Measurements from ENCODE around the gene KRT81.
"Not testable (repeated sequence)": the region's sequence is repeated elsewhere in the genome, so short reads cannot be mapped to it uniquely, and the experiment has no call there.

Gene KRT81

DNA sequence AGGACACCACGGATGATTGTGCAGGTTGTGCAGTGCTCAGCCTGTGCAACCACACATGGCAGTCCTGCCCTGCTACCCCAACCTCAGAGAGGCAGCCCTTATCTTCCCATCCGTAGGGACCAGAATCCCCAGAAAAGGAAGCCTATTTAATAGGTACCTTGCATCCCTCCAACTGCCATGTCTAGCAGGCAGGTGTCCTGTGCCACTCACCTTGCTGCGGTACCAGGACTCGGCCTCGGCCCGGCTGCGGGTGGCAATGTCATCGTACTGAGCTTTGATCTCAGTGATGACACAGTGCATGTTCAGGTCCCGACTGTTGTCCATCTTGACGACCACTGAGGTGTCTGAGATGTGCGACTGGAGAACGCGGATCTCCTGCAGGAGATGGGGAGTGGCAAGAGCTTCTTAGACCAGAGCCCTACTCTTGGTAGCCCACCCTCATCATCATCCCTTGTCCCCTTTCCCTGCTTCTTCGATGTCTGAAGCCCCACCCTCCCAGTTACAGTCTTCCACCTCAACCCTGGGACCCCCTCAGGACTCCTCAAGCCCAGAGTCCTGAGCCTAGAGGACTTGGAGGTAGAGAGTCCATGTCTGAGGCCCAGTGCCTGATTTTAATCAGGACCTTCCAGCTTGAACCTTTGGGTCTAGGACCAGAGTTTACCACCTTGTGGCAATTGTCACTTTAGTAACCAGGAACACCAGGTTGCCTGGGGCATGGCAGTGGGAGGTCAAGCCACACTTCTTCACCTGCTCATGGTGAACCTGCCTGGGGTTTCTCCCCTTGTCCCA is 37.7 kb downstream of the KRT81 start:
- DNase-seq (ENCODE audit: low read depth in 2 of 2): no peak

DNA sequence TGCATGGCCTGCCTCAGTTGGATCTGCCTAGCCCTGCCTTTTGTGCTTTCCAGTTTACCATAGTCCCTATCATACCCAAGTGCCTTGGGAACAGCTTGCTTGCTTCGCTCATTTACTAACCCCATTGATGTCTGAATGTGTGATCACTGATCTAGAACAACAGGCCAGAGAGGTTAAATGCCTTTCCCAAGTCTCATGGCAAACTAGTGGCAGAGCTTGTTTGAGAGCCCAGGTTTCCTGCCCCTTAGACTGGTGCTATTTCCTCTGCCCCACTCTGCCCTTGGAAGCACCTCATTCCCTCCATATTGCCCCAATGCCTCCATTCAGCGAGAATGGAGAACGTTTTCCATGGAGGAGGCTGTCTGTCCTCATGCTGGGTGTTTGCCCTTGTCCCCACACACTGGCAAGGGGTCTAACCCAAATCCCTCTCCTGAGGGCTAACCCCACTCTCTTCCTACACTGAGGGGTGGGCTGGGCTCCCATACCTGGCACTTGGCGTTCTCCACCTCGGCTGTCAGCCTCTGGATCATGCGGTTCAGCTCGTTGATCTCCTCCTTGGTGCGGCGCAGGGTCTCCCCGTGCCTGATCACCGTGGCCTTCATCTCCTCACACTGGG is 38.5 kb downstream of the KRT81 start:
- no peak for DNase-seq (ENCODE audit: low read depth in 2 of 2)

DNA sequence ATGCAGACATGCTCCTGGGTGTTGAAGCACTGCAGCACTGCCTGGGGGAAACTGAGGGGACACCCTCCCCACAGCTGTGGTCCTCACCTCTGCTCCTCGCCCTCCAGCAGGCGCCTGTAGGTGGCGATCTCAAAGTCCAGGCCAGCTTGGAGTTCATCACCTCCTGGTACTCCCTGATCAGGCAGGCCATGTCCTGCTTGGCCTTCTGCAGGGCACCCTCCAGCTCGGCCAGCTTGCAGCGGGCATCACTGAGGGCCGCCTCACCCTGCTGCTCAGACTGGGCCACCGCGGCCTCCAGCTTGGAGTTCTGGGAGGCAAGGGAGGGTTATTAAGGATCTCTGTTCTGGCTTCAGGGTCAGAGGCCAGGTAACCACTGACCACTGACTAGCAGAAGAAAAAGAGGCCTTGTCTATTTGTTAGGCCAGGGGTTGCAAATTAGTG is 39.1 kb downstream of the KRT81 start:
- DNase-seq (ENCODE audit: low read depth in 2 of 2): not testable (repeated sequence)

DNA sequence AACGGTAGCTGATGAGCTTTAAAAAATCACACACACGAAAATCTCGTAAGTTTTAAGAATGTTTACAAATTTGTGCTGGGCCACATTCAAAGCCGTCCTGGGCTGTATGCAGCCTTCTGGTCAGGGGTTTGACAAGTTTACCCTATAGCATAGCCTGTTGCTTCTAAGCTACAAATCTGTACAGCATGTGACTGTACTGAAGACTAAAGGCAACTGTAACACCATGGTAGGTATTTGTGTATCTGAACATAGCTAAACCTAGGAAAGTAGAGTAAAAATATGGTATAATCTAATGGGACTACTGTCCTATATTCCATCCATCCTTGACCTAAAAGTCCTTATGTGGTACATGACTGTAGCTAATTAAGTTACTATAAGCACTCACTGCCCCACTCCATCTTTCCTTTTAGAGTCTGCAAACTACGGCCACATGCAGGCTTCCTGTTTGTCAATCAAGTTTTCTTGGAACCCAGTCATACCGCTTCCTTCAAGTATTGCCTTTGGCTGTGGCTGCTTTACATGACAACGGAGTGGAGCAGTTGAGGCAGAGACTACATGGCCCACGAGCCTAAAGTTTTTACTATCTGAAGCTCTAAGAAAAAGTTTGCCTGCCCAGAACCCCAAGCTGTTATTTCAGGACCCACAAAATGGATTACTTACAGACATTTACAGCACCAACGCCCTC is 39.8 kb downstream of the KRT81 start:
- no peak for DNase-seq (ENCODE audit: low read depth in 2 of 2)

DNA sequence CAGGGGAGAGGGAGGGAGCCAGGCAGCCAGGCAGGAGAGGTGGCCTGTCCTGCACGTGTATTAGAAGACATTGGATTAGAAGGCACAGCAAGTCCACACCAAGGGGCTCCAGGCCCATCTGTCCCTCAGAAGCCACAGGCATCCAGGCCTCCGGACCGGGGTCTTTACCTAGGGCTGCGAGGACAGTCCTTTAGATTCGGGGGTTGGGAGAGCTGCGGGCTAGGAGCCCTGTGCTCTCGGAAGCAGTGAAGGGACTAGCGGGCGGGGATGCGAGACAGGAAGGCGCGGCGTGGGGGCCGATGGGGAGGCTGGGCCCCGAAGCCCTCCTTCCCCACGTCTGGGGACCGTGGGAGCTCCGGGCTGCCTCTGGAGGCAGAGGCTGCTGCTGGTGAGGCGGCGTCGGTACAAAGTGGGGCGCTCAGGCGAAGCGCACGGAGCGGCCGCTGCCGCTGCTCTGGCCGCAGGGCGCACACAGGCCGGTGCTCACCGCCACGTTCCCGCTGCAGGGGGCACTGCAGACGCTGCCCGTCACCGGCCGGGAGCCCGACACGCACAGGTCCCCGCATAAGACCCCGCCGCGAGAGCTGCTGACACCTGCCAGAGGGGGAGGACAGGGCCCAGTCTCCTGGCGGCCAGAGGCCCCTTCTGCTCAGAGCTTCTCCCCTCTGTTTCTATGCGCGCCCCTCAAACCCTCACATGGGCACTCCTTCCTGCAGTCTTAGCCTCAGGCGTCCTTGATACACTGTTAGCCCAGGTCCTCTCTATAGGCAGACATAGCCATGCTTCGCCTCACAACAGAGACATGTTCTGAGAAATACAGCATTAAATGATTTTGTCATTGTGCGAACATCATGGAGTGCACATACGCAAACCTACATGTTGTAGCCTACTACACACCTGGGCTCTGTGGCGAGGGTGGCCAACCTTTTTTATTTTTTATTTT is 41.0 kb downstream of the KRT81 start:
- DNase-seq (ENCODE audit: low read depth in 2 of 2): no peak

DNA sequence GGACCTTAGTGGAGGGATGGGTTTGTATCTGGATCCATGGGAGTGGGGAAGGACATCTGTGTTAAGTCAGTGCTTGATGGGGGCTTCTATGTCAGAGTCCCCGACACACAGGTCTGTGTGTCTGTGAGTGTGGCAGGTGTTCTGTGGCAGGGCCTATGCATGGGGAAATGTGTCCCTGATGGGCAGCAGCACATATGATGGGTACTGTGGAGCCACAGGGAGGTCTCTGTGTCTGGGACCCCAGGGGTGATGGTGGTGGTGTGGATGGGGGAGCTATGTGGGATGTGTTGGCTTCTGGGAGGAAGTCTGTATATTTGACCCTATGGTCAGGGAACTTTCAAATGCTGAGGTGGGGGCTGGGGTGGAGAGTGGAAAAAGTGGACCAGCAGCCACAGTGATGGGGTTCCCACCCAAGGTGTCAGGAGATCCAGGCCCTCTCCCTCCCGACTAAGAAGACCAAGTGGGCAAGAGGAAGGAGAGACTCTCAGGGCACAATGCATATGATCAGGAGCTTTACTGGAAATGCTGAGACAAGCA is 41.8 kb downstream of the KRT81 start:
- DNase-seq (ENCODE audit: low read depth in 2 of 2): no peak

DNA sequence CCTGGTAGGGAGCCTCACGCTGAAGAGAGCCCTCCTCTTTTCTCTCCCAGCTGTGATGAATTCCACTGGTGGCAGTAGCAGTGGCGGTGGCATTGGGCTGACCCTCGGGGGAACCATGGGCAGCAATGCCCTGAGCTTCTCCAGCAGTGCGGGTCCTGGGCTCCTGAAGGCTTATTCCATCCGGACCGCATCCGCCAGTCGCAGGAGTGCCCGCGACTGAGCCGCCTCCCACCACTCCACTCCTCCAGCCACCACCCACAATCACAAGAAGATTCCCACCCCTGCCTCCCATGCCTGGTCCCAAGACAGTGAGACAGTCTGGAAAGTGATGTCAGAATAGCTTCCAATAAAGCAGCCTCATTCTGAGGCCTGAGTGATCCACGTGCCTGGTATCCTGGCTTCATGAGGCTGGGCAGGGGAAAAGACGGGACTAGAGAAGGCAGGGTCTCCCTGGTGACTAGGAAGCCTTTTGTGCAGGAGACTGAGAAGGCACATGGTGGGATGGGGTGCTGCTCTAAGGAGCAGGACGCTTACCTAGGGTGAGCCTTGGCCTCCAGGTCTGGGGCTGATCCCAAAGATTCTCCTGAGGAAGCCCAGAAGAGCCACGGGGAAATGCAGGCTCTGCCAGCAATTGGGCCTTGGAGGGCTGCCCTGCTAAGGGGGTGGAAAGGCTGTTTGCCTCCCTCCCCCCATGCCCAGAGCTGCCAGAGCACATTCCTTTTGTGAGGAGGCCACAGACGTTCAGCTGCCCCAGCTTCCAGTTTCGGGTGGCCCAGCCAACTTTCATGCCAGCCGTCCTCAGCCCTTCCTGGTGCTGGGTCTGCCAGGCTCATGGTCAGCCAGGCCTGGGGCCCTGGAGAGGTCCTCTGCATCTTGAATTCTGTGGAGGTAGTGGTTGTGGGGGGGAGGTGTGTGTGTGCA is 42.5 kb downstream of the KRT81 start:
- no peak for DNase-seq (ENCODE audit: low read depth in 2 of 2)

GRCh38 chr12:52247622-52248540 is 43.5 kb downstream of the KRT81 start:
- no peak for DNase-seq (ENCODE audit: low read depth in 2 of 2)

DNA sequence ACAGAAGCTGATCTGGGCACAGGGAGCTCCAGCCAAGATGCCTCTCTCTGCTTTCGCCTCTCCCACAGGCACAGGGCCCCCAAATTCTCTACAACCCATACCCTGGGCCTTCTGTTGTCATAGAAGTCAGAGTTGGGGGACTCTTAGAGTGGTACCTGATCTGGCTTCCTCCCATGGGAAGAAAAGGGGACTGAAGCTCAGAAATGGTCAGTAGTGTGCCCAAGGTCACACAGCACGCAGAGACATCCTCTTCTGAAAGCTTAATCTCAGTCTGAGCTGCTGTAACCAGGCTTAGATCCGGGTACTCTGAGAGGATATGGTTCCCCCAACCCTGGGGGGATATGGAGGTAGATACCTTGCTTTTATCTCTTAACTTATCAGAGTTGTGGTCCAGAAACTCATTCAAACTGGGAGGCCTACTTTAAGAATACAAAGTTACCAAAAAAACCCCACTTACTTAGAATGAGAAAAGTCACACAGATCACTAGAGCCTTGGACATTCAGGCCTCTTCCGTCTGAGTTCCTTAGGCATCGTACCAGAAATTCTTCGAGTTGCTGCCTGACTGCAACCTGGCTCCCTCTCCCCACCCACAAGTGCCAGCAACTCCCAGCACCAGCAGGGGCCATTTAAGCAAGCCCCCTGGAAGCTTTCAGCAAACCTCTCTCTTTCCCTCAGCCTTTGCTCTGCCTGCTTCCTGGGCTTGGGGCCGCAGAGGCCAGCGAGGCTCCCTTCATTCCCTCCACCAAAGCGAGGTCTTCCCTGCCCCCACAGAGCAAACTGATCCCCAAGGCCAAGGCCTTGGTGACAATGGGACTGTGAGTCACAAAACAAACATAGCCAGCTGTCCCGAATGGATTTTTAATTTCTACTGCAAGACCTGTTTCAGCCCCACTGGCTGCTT is 44.4 kb downstream of the KRT81 start:
- DNase-seq (ENCODE audit: low read depth in 2 of 2): no peak

DNA sequence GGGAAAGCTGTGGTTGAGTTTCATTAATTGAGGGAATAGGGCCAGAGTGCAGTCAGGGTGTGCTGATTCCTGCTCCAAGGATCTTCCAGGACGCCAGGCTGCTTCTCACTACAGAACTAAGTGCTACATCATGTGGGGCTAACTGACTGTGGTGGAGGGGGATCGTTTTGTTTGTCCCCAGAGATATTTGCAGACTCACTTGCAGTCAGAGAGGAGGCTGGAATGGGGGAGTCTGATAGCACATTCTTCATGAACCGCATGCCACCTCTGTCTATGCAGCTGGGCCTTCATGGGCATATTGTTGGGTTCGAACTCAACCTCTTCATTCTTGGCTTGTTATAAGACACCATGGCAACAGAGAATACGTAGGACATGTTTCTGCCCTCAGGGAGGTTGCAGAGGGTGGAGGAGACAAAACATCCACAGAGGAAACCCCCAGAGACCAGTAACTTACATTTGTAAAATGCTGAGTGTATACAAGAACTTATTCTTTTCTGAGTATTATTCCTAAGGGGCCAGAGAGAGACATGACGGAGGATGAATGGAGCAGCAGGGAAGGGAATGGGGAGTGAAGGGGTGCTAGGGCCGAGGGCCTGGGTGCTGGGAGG is 45.3 kb downstream of the KRT81 start:
- no peak for DNase-seq (ENCODE audit: low read depth in 2 of 2)

GRCh38 chr12:52245259-52245961 is 45.9 kb downstream of the KRT81 start:
- no peak for DNase-seq (ENCODE audit: low read depth in 2 of 2)

DNA sequence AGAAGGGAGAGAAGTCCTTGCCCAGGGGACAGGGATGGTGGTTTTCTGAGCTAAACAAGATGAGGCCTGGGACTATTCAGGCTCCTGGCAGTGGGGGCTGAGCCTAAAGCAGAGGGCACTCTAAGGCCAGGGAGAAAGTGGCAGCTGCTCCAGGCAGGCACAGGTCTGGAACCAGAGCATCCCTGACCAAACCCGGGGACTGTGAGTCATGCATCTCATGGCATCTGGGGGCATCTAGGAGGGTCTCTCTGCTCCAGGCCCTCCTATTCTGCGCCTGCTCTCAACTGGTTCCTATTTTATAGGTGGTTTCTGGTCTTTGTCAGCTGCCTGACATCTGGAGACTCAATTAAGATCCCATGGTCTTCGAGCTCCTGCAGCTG is 46.7 kb downstream of the KRT81 start:
- no peak for DNase-seq (ENCODE audit: low read depth in 2 of 2)

DNA sequence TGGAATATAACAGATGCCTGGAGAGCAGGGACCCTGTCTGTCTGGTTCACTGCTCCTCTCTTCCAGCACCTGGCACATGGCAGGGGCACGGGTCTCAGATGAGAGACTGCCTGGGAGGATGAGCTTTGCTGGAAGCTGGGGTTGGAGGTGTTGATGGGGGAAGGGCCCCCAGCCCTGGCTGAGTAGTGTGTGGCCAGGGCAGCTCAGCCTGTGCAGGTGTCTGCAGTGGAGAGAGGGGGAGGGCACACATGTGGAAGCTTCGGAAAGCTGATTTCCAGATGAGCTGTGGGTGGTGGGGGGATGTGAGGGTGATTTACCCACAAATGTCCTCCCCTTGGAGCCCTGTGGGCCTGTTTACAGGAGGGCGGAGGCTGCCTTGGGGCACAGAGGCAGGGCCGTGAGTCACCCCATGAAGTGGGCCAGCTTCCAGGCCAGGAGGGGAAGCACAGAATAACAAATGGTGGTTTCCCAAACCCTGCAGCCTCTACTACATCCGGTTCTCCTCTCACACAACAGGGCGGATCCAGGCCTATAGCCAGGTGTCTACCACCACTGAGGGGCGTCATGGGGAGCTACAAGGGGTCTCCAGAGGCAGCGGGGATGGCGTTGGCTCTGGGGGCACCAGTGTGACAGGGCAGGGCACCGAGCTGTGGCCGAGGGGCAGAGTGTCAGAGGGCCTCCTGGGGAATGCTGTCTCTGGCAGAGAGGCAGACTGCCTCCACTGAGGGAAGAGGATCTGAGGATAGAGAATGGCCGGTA is 47.3 kb downstream of the KRT81 start:
- peak; percentile 58 to 64 for DNase-seq (ENCODE audit: low read depth in 2 of 2)

- no peak for DNase-seq (ENCODE audit: low read depth in 2 of 2)
These were observed 48.0 kb downstream of the KRT81 start for GRCh38 chr12:52243259-52243855.

GRCh38 chr12:52242442-52243258 is 48.7 kb downstream of the KRT81 start:
- no peak for DNase-seq (ENCODE audit: low read depth in 2 of 2)
